ENCODE data around the gene SNRNP35.

GRCh38 chr12:123446333-123446713, 11.6 kb upstream of the SNRNP35 start:
- TF ChIP-seq CTCF (IDR thresholded peaks at IDR 0.05) = no peak
- no peak for TF ChIP-seq POLR2A (IDR thresholded peaks at IDR 0.05)
- TF ChIP-seq POLR2AphosphoS5 (IDR thresholded peaks at IDR 0.05) = no peak

Data from breast epithelium (tissue), 3 donors.